ENCODE results near the gene NR2C2AP. TPM values are rescaled to one million over a fixed set of nuclear protein-coding genes. Genes with fewer than 3 reads are reported as not detected.
"Not testable (repeated sequence)": the region's sequence is repeated elsewhere in the genome, so short reads cannot be mapped to it uniquely, and the experiment has no call there.

The NR2C2AP gene
- total RNA-seq, 1 donor from 2014 or later, result 37.1 TPM

- Mint-ChIP-seq H3K4me1 (peaks cover 6% of the 10 kb centered on the region), H3K9me3 (no peaks in the 10 kb centered on the region), H3K27ac (no peak overlapping the region), H3K4me3 (no peak overlapping the region), H3K36me3 (ENCODE audit: low read depth) (peaks cover 54% of the 10 kb centered on the region), H3K27me3 (no peaks in the 10 kb centered on the region)
- DNase-seq (no peak), ATAC-seq (ENCODE audit: low read depth) (no peak)
- intact Hi-C loops (cut with micrococcal nuclease), result no loop called here
- no peak for TF ChIP-seq CTCF (IDR thresholded peaks at IDR 0.05)
- CTCF ChIA-PET, result no interaction called here
- POLR2A ChIA-PET, result no interaction called here
Observed at GRCh38 chr19:19179548-19180441, 23.4 kb downstream of the NR2C2AP start.

GRCh38 chr19:19176950-19177349 is 26.3 kb downstream of the NR2C2AP start:
- Mint-ChIP-seq H3K36me3 (ENCODE audit: low read depth) (peaks cover 42% of the 10 kb centered on the region), H3K4me1 (peaks cover 5% of the 10 kb centered on the region), H3K27ac (no peak overlapping the region), H3K4me3 (no peak overlapping the region), H3K27me3 (no peaks in the 10 kb centered on the region), H3K9me3 (no peaks in the 10 kb centered on the region)
- ChIA-PET CTCF (interaction anchor here (1.0 to 1.5 kb wide), 3 partner anchors 29 to 36 kb away, joined by 3 to 5 read pairs (median 4); no protein-coding TSS in a partner anchor), POLR2A (interaction anchor here (0.7 kb wide), 1 partner anchor 383 kb away, joined by 3 read pairs; no protein-coding TSS in a partner anchor)
- no peak for DNase-seq
- no peak for TF ChIP-seq CTCF (IDR thresholded peaks at IDR 0.05)
- ATAC-seq (ENCODE audit: low read depth), result no peak
- intact Hi-C loops (cut with micrococcal nuclease), result no loop called here

DNA sequence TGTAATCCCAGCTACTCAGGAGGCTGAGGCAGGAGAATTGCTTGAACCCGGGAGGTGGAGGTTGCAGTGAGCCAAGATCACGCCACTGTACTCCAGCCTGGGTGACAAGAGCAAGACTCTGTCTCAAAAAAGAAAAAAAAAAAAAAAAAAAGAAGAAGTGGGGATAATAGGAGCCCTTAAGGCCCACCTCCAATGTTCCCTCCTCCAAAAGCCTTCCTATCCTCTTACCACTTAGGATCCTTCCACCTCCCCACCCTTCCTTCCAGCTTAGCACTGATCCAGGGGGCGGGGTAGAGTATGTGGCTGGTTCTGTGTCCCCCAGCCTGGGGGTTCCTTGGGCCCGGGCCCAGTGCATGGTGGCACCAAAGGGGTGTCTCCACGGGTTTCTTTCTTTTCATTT is 30.0 kb downstream of the NR2C2AP start:
- DNase-seq; ATAC-seq (ENCODE audit: low read depth); H3K27ac Mint-ChIP-seq; H3K27me3 Mint-ChIP-seq; H3K4me3 Mint-ChIP-seq; H3K9me3 Mint-ChIP-seq; intact Hi-C loops (cut with micrococcal nuclease): not testable (repeated sequence)
- Mint-ChIP-seq H3K36me3 (ENCODE audit: low read depth) (peaks cover 15% of the 10 kb centered on the region), H3K4me1 (peaks cover 22% of the 10 kb centered on the region)
- ChIA-PET CTCF (interaction anchor here (1.7 to 5.1 kb wide), 4 partner anchors 14 to 32 kb away, joined by 5 to 104 read pairs (median 48); no protein-coding TSS in a partner anchor), POLR2A (interaction anchor here (0.7 to 1.0 kb wide), 3 partner anchors 30 to 366 kb away, joined by 3 to 9 read pairs (median 4); partner anchors contain the start of gene NR2C2AP)

DNA sequence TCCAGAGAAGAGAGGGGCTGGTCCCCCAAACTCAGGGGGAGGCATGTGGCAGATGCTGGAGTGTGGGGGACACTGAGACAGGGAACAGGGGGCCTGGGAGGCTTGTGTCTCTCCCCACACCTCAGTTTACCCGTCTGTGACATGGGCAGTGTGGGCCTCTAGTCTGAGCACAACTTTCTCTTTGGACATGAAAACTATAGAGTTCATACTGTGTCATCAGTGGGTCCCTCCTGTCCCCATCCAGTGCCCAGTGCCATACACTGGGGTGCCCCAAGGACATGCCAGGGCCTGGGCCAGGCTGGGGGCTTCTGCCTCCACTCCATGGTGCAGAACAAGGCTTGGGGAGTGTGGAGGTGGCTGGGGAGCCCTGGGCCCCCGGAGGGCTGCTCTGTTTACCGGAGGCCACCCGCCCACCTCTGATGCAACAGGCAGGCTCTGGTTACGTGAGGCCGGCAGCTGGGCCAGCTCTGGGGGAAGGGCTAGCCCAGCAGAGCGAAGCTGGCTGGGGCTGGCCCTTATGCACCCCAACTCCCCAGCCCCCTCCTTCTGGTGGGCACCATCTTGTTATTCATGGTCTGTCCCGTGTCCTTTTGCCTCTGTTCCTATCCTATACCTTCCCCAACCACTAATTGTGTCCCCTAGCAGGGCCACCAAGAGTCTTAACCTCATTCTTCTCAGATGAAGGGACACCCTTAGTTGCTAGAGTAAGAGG is 31.2 kb downstream of the NR2C2AP start:
- no peak for TF ChIP-seq CTCF (IDR thresholded peaks at IDR 0.05)
- Mint-ChIP-seq H3K9me3 (no peaks in the 10 kb centered on the region), H3K27ac (no peak overlapping the region), H3K27me3 (no peaks in the 10 kb centered on the region), H3K4me3 (no peak overlapping the region), H3K36me3 (ENCODE audit: low read depth) (peaks cover 9% of the 10 kb centered on the region), H3K4me1 (peaks cover 29% of the 10 kb centered on the region)
- ChIA-PET CTCF (interaction anchor here (5.1 kb wide), 1 partner anchor 24 kb away, joined by 104 read pairs; no protein-coding TSS in a partner anchor), POLR2A (interaction anchor here (0.7 kb wide), 1 partner anchor 267 kb away, joined by 3 read pairs; no protein-coding TSS in a partner anchor)
- DNase-seq, result no peak
- intact Hi-C loops (cut with micrococcal nuclease), result no loop called here
- no peak for ATAC-seq (ENCODE audit: low read depth)

DNA sequence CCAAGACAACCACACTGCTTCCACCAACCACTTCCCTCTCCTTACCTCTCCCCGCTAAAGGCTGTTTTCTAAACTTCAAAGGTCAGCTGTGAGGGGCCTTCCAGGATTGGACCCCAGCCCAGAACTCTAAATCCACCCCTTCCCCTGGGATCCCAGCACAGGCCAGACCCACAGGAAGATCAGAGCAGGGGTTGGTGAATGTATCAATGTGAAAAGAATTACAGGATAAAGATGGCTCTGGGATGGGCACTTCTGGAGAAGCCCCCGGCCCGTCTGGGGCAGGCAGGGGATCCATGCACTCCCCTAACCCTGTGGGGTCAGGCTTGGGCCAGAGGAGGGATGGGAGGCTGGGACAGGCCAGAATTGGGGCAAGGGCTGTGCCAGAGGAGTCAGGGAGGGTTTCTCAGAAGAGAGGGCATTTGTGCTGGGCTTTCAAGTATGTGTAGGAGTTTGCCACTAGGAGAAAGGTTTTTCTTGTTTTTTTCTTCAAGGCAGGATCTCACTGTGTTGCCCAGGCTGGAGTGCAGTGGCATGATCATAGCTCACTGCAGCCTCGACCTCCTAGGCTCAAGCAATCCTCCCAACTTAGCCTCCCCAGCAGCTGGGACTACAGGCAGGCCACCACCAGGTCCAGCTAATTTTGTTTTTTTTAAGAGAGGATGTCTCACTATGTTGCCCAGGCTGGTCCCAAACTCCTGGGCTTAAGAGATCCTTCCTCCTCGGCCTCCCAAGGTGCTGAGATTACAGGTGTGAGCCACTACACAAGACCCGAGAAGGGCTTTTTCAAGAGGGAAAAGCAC is 32.1 kb downstream of the NR2C2AP start:
- POLR2A ChIA-PET, result interaction anchor here (0.7 to 3.1 kb wide), 4 partner anchors 11 to 268 kb away, joined by 3 to 27 read pairs (median 5); no protein-coding TSS in a partner anchor

More for the DNA sequence above, 32.1 kb downstream of the NR2C2AP start:
- no peak for DNase-seq
- Mint-ChIP-seq H3K36me3 (ENCODE audit: low read depth) (peaks cover 2% of the 10 kb centered on the region), H3K4me1 (peaks cover 29% of the 10 kb centered on the region), H3K27ac (peak overlapping the region; percentile 63), H3K27me3 (no peaks in the 10 kb centered on the region), H3K4me3 (peak overlapping the region; percentile 83), H3K9me3 (no peaks in the 10 kb centered on the region)
- intact Hi-C loops (cut with micrococcal nuclease), result loop anchor here (1.0 kb wide), 3 partner anchors 11 to 25 kb away; no protein-coding TSS in a partner anchor
- CTCF ChIA-PET, result interaction anchor here (5.1 kb wide), 1 partner anchor 23 kb away, joined by 104 read pairs; no protein-coding TSS in a partner anchor
- TF ChIP-seq CTCF (IDR thresholded peaks at IDR 0.05), result no peak
- no peak for ATAC-seq (ENCODE audit: low read depth)
